B cell (primary cell): ENCODE data around the gene S1PR3. TPM values are rescaled to one million over a fixed set of nuclear protein-coding genes. Genes with fewer than 3 reads are reported as not detected.

Experiments used
- ATAC-seq: fragments of 200-7000 bp; cut with Tn5 transposase; one replicate; pipeline ENCODE4 v1.10.0; 2021; ENCODE audit warnings: low read depth, mild to moderate bottlenecking, moderate number of reproducible peaks, moderate library complexity
- CTCF ChIA-PET: fragments of 350-600 bp; sonication (Branson Sonifier 250); formaldehyde crosslinking; loops from one replicate; lab custom pipeline; 2021; ENCODE audit warnings: antibody characterized with exemption, inconsistent platforms; lab: Charles Lee
- POLR2A ChIA-PET: fragments of 350-600 bp; sonication (Branson Sonifier 250); formaldehyde crosslinking; loops from one replicate; lab custom pipeline; 2021; ENCODE audit warnings: antibody characterized with exemption; lab: Charles Lee
- DNase-seq: peaks from one replicate; pipeline ENCODE4 v3.0.0; 2013
- H2AFZ ChIP-seq: 2 replicates; pipeline ENCODE4 v1.6.1; 2012; ENCODE audit warnings: mild to moderate bottlenecking, low read depth, low read length; ENCODE audit not compliant: insufficient read depth, poor library complexity, severe bottlenecking
- H3K27ac ChIP-seq, 2 donors: 1 replicate in 1 of 2; 2 replicates in 1 of 2; pipeline ENCODE4 v1.5.1; 2012 to 2013; ENCODE audit warnings: low read length in 2 of 2, mild to moderate bottlenecking in 2 of 2, moderate library complexity in 1 of 2
- H3K27me3 ChIP-seq, 4 experiments: fragments of 200-600 bp in 1 of 4; sonication (generic) in 1 of 4; replicated peaks in 1 of 4; 1 replicate in 2 of 4; 2 replicates in 2 of 4; pipeline versions ENCODE4 v1.6.1 to v1.7.0; 2013 to 2016; ENCODE audit warnings: low read length in 3 of 4, mild to moderate bottlenecking in 2 of 4, mixed read lengths in 1 of 4, moderate library complexity in 1 of 4; ENCODE audit not compliant: insufficient read depth in 4 of 4, control insufficient read depth in 3 of 4; ENCODE audit errors: control extremely low read depth in 1 of 4
- H3K36me3 ChIP-seq, 2 experiments: replicated peaks in 1 of 2; 1 replicate in 1 of 2; 2 replicates in 1 of 2; pipeline versions ENCODE4 v1.6.1 to v1.7.1; 2013; ENCODE audit warnings: low read length in 1 of 2; ENCODE audit not compliant: insufficient read depth in 2 of 2, control insufficient read depth in 1 of 2; ENCODE audit errors: control extremely low read depth in 1 of 2, extremely low read depth in 1 of 2
- H3K4me1 ChIP-seq, 2 donors: fragments of 200-600 bp in 1 of 2; sonication (generic) in 1 of 2; 1 replicate in 1 of 2; 2 replicates in 1 of 2; pipeline versions ENCODE4 v1.5.1 to v1.6.1; 2013 to 2017; ENCODE audit warnings: low read length in 2 of 2; ENCODE audit not compliant: control insufficient read depth in 2 of 2, insufficient read depth in 2 of 2
- H3K4me2 ChIP-seq: replicated peaks from 2 replicates; pipeline ENCODE3; 2012; ENCODE audit warnings: mild to moderate bottlenecking, low read depth, low read length; ENCODE audit not compliant: poor library complexity, severe bottlenecking
- H3K4me3 ChIP-seq, 5 experiments: fragments of 200-600 bp in 1 of 5; sonication (generic) in 1 of 5; 1 replicate in 3 of 5; 2 replicates in 2 of 5; pipeline versions ENCODE4 v1.5.1 to v1.7.0; 2011 to 2016; ENCODE audit warnings: low read length in 4 of 5, mild to moderate bottlenecking in 4 of 5, low read depth in 2 of 5, control low read depth in 1 of 5, moderate library complexity in 1 of 5; ENCODE audit not compliant: insufficient read depth in 1 of 5; ENCODE audit errors: control extremely low read depth in 1 of 5, extremely low read depth in 1 of 5
- H3K79me2 ChIP-seq: fragments of 200-600 bp; sonication (generic); one replicate; pipeline ENCODE4 v1.6.0; 2016; ENCODE audit warnings: low read length; ENCODE audit not compliant: control insufficient read depth, insufficient read depth
- H3K9ac ChIP-seq: fragments of 200-600 bp; sonication (generic); 2 replicates; pipeline ENCODE4 v1.6.1; 2017; ENCODE audit warnings: mild to moderate bottlenecking, low read length, moderate library complexity
- H3K9me3 ChIP-seq, 3 donors: one replicate each; pipeline versions ENCODE4 v1.6.1 to v1.7.1; 2013; ENCODE audit warnings: low read length in 2 of 3; ENCODE audit not compliant: control insufficient read depth in 2 of 3, insufficient read depth in 1 of 3; ENCODE audit errors: control extremely low read depth in 1 of 3
- H4K20me1 ChIP-seq: 2 replicates; pipeline ENCODE4 v1.6.0; 2012; ENCODE audit warnings: mild to moderate bottlenecking, low read length; ENCODE audit not compliant: insufficient read depth, control insufficient read depth, poor library complexity, severe bottlenecking
- H3K27ac Mint-ChIP-seq: one replicate; pipeline ENCODE4 v1.8.0; 2021; ENCODE audit warnings: mixed read lengths
- H3K27me3 Mint-ChIP-seq: one replicate; pipeline ENCODE4 v1.8.0; 2021; ENCODE audit warnings: mixed read lengths
- H3K4me1 Mint-ChIP-seq: one replicate; pipeline ENCODE4 v1.8.0; 2021; ENCODE audit warnings: mixed read lengths
- H3K4me3 Mint-ChIP-seq: one replicate; pipeline ENCODE4 v1.8.0; 2021; ENCODE audit warnings: mixed read lengths
- H3K9me3 Mint-ChIP-seq: one replicate; pipeline ENCODE4 v1.8.0; 2022; ENCODE audit warnings: mixed read lengths; ENCODE audit not compliant: insufficient read depth
- CTCF ChIP-seq: fragments of 200-600 bp; IDR thresholded peaks from one replicate; pipeline ENCODE4 v1.8.0; 2022; ENCODE audit warnings: antibody characterized with exemption, mild to moderate bottlenecking
- EZH2 ChIP-seq: IDR thresholded peaks from 2 replicates; pipeline ENCODE4 v1.6.1; 2012; ENCODE audit warnings: borderline replicate concordance, low read depth, mild to moderate bottlenecking, moderate library complexity, low read length; ENCODE audit not compliant: insufficient read depth, poor library complexity, severe bottlenecking
- WGBS: methylation state at CpG from one replicate; pipeline ENCODE4 v1.1.5; 2013; ENCODE audit warnings: missing lambda C conversion rate; ENCODE audit not compliant: insufficient coverage; 5-methylcytosine and 5-hydroxymethylcytosine counted together
- intact Hi-C: fragments of 100-400 bp; cut with micrococcal nuclease; formaldehyde crosslinking; loops from one replicate; pipeline ENCODE4 v1.10.0; 2022
- polyA plus RNA-seq: library from polyadenylated mRNA; depleted of rRNA; stranded (reverse); fragments of >200 nt; gene quantifications from 2 replicates; pipeline ENCODE4 v1.2.3, GENCODE V29; 2012
- total RNA-seq, 2 donors: library from RNA; stranded (reverse); fragments of 120-200 nt in 1 of 2; gene quantifications; 1 replicate in 1 of 2; 2 replicates in 1 of 2; pipeline versions ENCODE4 v1.2.3 to v1.2.4, GENCODE V29; 2013 to 2022

The S1PR3 gene
- total and polyA plus RNA-seq, 2 donors (not counting 1 experiment from before 2014, with no cell fraction given) = 0.25 TPM; not detected in 1

- Histone ChIP-seq H3K4me3 (no peak overlapping the region), H2AFZ (no peak overlapping the region), H3K36me3 (no peaks in the 10 kb centered on the region), H4K20me1 (no peaks in the 10 kb centered on the region), H3K9me3 (peaks cover 0 to 3% (median 0%) of the 10 kb centered on the region in 3 donors), H3K4me1 (peaks cover 10 to 16% of the 10 kb centered on the region in 2 donors), H3K4me2 (no peak overlapping the region), H3K79me2 (no peaks in the 10 kb centered on the region), H3K27ac (no peak overlapping the region), H3K27me3 (peaks cover 0 to 36% (median 10%) of the 10 kb centered on the region in 4 experiments), H3K9ac (no peak overlapping the region)
- 100% methylated on average over 1 of the region's 3 CpGs for WGBS
- POLR2A ChIA-PET = no interaction called here
- no peak for DNase-seq
- Mint-ChIP-seq H3K4me1 (peaks cover 10% of the 10 kb centered on the region), H3K27ac (no peak overlapping the region), H3K9me3 (no peaks in the 10 kb centered on the region), H3K27me3 (peaks cover 48% of the 10 kb centered on the region), H3K4me3 (no peak overlapping the region)
- intact Hi-C loops = no loop called here
- TF ChIP-seq EZH2 = no peak
- TF ChIP-seq CTCF = no peak
- ATAC-seq = no peak
- CTCF ChIA-PET = no interaction called here
Observed at GRCh38 chr9:88986776-88987175, 4.5 kb upstream of the S1PR3 start.

GRCh38 chr9:88987661-88988060, 3.6 kb upstream of the S1PR3 start:
- Histone ChIP-seq H3K79me2 (no peaks in the 10 kb centered on the region), H3K4me2 (no peak overlapping the region), H3K27ac (no peak overlapping the region), H3K27me3 (peaks cover 0 to 45% (median 15%) of the 10 kb centered on the region in 4 experiments), H3K4me1 (peaks cover 15 to 19% of the 10 kb centered on the region in 2 donors), H2AFZ (no peak overlapping the region), H3K9ac (no peak overlapping the region), H3K9me3 (peaks cover 0 to 3% (median 0%) of the 10 kb centered on the region in 3 donors), H3K4me3 (no peak overlapping the region), H4K20me1 (no peaks in the 10 kb centered on the region), H3K36me3 (no peaks in the 10 kb centered on the region)
- 100% methylated on average over 1 of the region's 4 CpGs for WGBS
- intact Hi-C loops = no loop called here
- POLR2A ChIA-PET = no interaction called here
- CTCF ChIA-PET = no interaction called here
- no peak overlapping the region for H3K4me3 Mint-ChIP-seq
- peaks cover 54% of the 10 kb centered on the region for H3K27me3 Mint-ChIP-seq
- no peak for DNase-seq
- ATAC-seq = no peak
- TF ChIP-seq CTCF (no peak), EZH2 (no peak)
- peaks cover 15% of the 10 kb centered on the region for H3K4me1 Mint-ChIP-seq
- H3K27ac Mint-ChIP-seq = no peak overlapping the region
- H3K9me3 Mint-ChIP-seq = no peaks in the 10 kb centered on the region
